GM21390 (cell line): Measurements from ENCODE around the gene PRR11.
A peak's percentile ranks its signal among the peaks of the same experiment; 100 is the strongest.
"Not testable (repeated sequence)": the region's sequence is repeated elsewhere in the genome, so short reads cannot be mapped to it uniquely, and the experiment has no call there.

Experiments
- ATAC-seq: cut with Tn5 transposase; IDR thresholded peaks from one replicate; pipeline ENCODE4 v1.9.1; 2021; ENCODE audit not compliant: unreplicated experiment

Gene PRR11

GRCh38 chr17:59151591-59151990 lies 4.0 kb upstream of the PRR11 start:
- no peak for ATAC-seq

GRCh38 chr17:59152925-59153324 lies 2.6 kb upstream of the PRR11 start:
- no peak for ATAC-seq

- no peak for ATAC-seq
Observed at GRCh38 chr17:59154292-59154720, 1.2 kb upstream of the PRR11 start.

- ATAC-seq = peak; percentile 76
Observed at GRCh38 chr17:59154721-59155438, 666 bp upstream of the PRR11 start, which contains the start of gene SKA2. Gene SKA2 (minus strand): TSS chr17:59155186. CDS start chr17:59155163, 23 bp downstream.

GRCh38 chr17:59160157-59161025 lies 4.8 kb downstream of the PRR11 start:
- ATAC-seq = no peak

GRCh38 chr17:59161477-59161876 lies 5.9 kb downstream of the PRR11 start:
- no peak for ATAC-seq

- no peak for ATAC-seq
Observed at GRCh38 chr17:59165933-59166342, 10.4 kb downstream of the PRR11 start.

GRCh38 chr17:59167571-59168001 lies 12.0 kb downstream of the PRR11 start:
- no peak for ATAC-seq

- no peak for ATAC-seq
Observed at GRCh38 chr17:59172436-59173004, 17.0 kb downstream of the PRR11 start.

- no peak for ATAC-seq
Observed at GRCh38 chr17:59174671-59175070, 19.1 kb downstream of the PRR11 start.

- ATAC-seq = no peak
Observed at GRCh38 chr17:59175076-59175475, 19.5 kb downstream of the PRR11 start.

- no peak for ATAC-seq
Observed at GRCh38 chr17:59178266-59178985, 22.9 kb downstream of the PRR11 start.

- ATAC-seq = not testable (repeated sequence)
Observed at GRCh38 chr17:59179601-59180000, 24.1 kb downstream of the PRR11 start.

- no peak for ATAC-seq
Observed at GRCh38 chr17:59180626-59181025, 25.1 kb downstream of the PRR11 start.

- no peak for ATAC-seq
Observed at GRCh38 chr17:59181481-59181880, 25.9 kb downstream of the PRR11 start.

- no peak for ATAC-seq
Observed at GRCh38 chr17:59185997-59186396, 30.5 kb downstream of the PRR11 start.

- ATAC-seq = no peak
Observed at GRCh38 chr17:59186850-59187249, 31.3 kb downstream of the PRR11 start.

GRCh38 chr17:59190806-59191205 lies 35.3 kb downstream of the PRR11 start:
- ATAC-seq = no peak

GRCh38 chr17:59193336-59193862 lies 37.9 kb downstream of the PRR11 start:
- ATAC-seq = no peak

- ATAC-seq = no peak
Observed at GRCh38 chr17:59199398-59199797, 43.9 kb downstream of the PRR11 start.

GRCh38 chr17:59202320-59202719 lies 46.8 kb downstream of the PRR11 start:
- no peak for ATAC-seq
